ENCODE results near the gene DNAH3.

- TF ChIP-seq EZH2 (IDR thresholded peaks at IDR 0.05; ENCODE audit: borderline replicate concordance, low read length): no peak
- no peak for TF ChIP-seq CTCF (IDR thresholded peaks at IDR 0.05; ENCODE audit: low read length)
Observed at GRCh38 chr16:20937736-20938135, 212.9 kb downstream of the DNAH3 start.

Measured in OCI-LY1 (cell line).